GM12892 (cell line): Measurements from ENCODE around the gene PPP1R14C.

Source experiments
- POLR2A ChIP-seq: IDR thresholded peaks from 2 replicates; pipeline ENCODE4 v1.6.1; 2011; ENCODE audit warnings: low read depth, low read length, control low read depth
- POLR2AphosphoS5 ChIP-seq: IDR thresholded peaks from 2 replicates; pipeline ENCODE4 v1.6.1; 2011; ENCODE audit warnings: low read depth, low read length, control low read depth
- TAF1 ChIP-seq: IDR thresholded peaks from 2 replicates; pipeline ENCODE4 v1.6.1; 2011; ENCODE audit warnings: low read depth, mild to moderate bottlenecking, control low read depth, low read length, borderline replicate concordance

DNA sequence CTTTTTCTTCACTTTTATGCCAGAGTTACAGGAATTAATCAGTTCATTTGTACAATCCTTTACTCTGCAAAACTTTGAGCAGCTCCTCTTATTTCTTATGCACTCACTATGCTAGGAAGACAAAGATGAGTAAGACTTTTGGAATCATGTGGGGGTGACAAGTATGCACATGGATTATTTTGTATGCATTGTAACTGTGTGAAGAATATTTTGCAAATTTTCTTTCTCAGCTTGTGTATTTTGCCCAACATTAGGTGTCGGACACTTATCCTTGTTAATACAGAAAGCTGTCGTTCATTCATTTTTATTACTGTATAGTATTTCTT lies 88.6 kb downstream of the PPP1R14C start:
- TF ChIP-seq TAF1 (no peak), POLR2A (no peak), POLR2AphosphoS5 (no peak)
